SK-N-SH treated with all-trans-retinoic acid at 6 μM for 48 hours (cell line): ENCODE results near the gene CYP4F2.

Experiments
- PATZ1 ChIP-seq: fragments of 250-450 bp; sonication (Bioruptor Pico); IDR thresholded peaks from 2 replicates; pipeline ENCODE4 v1.8.0; 2020; ENCODE audit warnings: mild to moderate bottlenecking, moderate library complexity, borderline replicate concordance
- RARB ChIP-seq: fragments of 250-450 bp; sonication (Bioruptor Pico); IDR thresholded peaks from 2 replicates; pipeline ENCODE4 v1.8.0; 2021; ENCODE audit warnings: mild to moderate bottlenecking, moderate library complexity
- ZC3H10 ChIP-seq: fragments of 250-450 bp; sonication (Bioruptor Pico); IDR thresholded peaks from 2 replicates; pipeline ENCODE4 v1.5.1; 2021; ENCODE audit warnings: mild to moderate bottlenecking, moderate library complexity

- no peak for TF ChIP-seq ZC3H10 (CRISPR knock-in tag)
- no peak for TF ChIP-seq PATZ1 (CRISPR knock-in tag)
- no peak for TF ChIP-seq RARB (CRISPR knock-in tag)
These were observed 3.5 kb downstream of the CYP4F2 start for GRCh38 chr19:15894359-15894758.
